Ishikawa (cell line): Measurements from ENCODE around the gene AGO4.

ENCODE experiments used
- CEBPB ChIP-seq: IDR thresholded peaks from 2 replicates; pipeline ENCODE4 v1.6.1; 2012
- EP300 ChIP-seq: IDR thresholded peaks from 2 replicates; pipeline ENCODE4 v1.6.1; 2012; ENCODE audit warnings: borderline replicate concordance
- FOXM1 ChIP-seq: IDR thresholded peaks from 2 replicates; pipeline ENCODE4 v1.6.1; 2012; ENCODE audit warnings: low read depth, borderline replicate concordance
- MAX ChIP-seq: IDR thresholded peaks from 2 replicates; pipeline ENCODE4 v1.6.1; 2012
- RAD21 ChIP-seq: IDR thresholded peaks from 2 replicates; pipeline ENCODE4 v1.6.1; 2012; ENCODE audit warnings: low read depth
- REST ChIP-seq: IDR thresholded peaks from 2 replicates; pipeline ENCODE4 v1.6.1; 2012; ENCODE audit warnings: low read depth, mild to moderate bottlenecking
- TAF1 ChIP-seq: IDR thresholded peaks from 2 replicates; pipeline ENCODE4 v1.6.1; 2012; ENCODE audit warnings: low read depth, mild to moderate bottlenecking
- TCF12 ChIP-seq: IDR thresholded peaks from 2 replicates; pipeline ENCODE4 v1.6.1; 2012; ENCODE audit warnings: low read depth
- TEAD4 ChIP-seq: IDR thresholded peaks from 2 replicates; pipeline ENCODE4 v1.6.1; 2012
- YY1 ChIP-seq: IDR thresholded peaks from 2 replicates; pipeline ENCODE4 v1.6.1; 2012; ENCODE audit warnings: low read depth
- ZBTB7A ChIP-seq: IDR thresholded peaks from 2 replicates; pipeline ENCODE4 v1.6.1; 2012; ENCODE audit warnings: low read depth

GRCh38 chr1:35860696-35861095, 52.9 kb downstream of the AGO4 start:
- TF ChIP-seq MAX (no peak), EP300 (no peak), YY1 (no peak), TAF1 (no peak), ZBTB7A (no peak), TEAD4 (no peak), CEBPB (no peak), RAD21 (no peak), TCF12 (no peak), FOXM1 (no peak), REST (no peak)
